Activated CD4-positive, alpha-beta T cell treated with anti-CD3 and anti-CD28 coated beads, Interleukin-2, amount 10 ng/mL, durations not matched to agents 7 days and 5 days (primary cell): Measurements from ENCODE around the gene ATP2B1. TPM values are rescaled to one million over a fixed set of nuclear protein-coding genes. Genes with fewer than 3 reads are reported as not detected.

Experiments used
- CTCF ChIA-PET: fragments of 350-600 bp; sonication (Branson Sonifier 250); formaldehyde crosslinking; loops from one replicate; lab custom pipeline; 2021; ENCODE audit warnings: antibody characterized with exemption; lab: Charles Lee
- POLR2A ChIA-PET: fragments of 350-600 bp; sonication (Branson Sonifier 250); formaldehyde crosslinking; loops from one replicate; lab custom pipeline; 2021; ENCODE audit warnings: antibody characterized with exemption; lab: Charles Lee
- DNase-seq: peaks from one replicate; pipeline ENCODE4 v3.0.0-alpha.2; 2020
- H3K27ac Mint-ChIP-seq: one replicate; pipeline ENCODE4 v1.8.0; 2021; ENCODE audit warnings: mild to moderate bottlenecking, moderate library complexity, mixed read lengths
- H3K27me3 Mint-ChIP-seq: one replicate; pipeline ENCODE4 v1.8.0; 2021; ENCODE audit warnings: mixed read lengths
- H3K36me3 Mint-ChIP-seq: one replicate; pipeline ENCODE4 v1.8.0; 2021; ENCODE audit warnings: low read depth, mixed read lengths
- H3K4me1 Mint-ChIP-seq: one replicate; pipeline ENCODE4 v1.8.0; 2021; ENCODE audit warnings: mixed read lengths
- H3K4me3 Mint-ChIP-seq: one replicate; pipeline ENCODE4 v1.8.0; 2021; ENCODE audit warnings: mild to moderate bottlenecking, moderate library complexity, mixed read lengths
- H3K9me3 Mint-ChIP-seq: one replicate; pipeline ENCODE4 v1.8.0; 2021; ENCODE audit warnings: mixed read lengths
- total RNA-seq, 2 experiments: library from RNA; stranded (reverse); gene quantifications; one replicate each; pipeline ENCODE4 v1.2.3, GENCODE V29; 2021

ATP2B1 gene
- total RNA-seq, 2 experiments from 2014 or later: 24.2 to 26.6 TPM

GRCh38 chr12:89661706-89662330, 46.8 kb downstream of the ATP2B1 start:
- Mint-ChIP-seq H3K4me1 (peaks cover 33% of the 10 kb centered on the region), H3K4me3 (no peak overlapping the region), H3K9me3 (no peaks in the 10 kb centered on the region), H3K27me3 (no peaks in the 10 kb centered on the region), H3K27ac (no peak overlapping the region), H3K36me3 (peaks cover 2% of the 10 kb centered on the region)
- ChIA-PET POLR2A (no interaction called here), CTCF (no interaction called here)
- no peak for DNase-seq

- Mint-ChIP-seq H3K4me1 (peaks cover 11% of the 10 kb centered on the region), H3K4me3 (no peak overlapping the region), H3K27ac (no peak overlapping the region), H3K27me3 (no peaks in the 10 kb centered on the region), H3K9me3 (peaks cover 4% of the 10 kb centered on the region), H3K36me3 (peaks cover 15% of the 10 kb centered on the region)
- CTCF ChIA-PET: interaction anchor here (0.6 kb wide), 1 partner anchor 15 kb away, joined by 4 read pairs; no protein-coding TSS in a partner anchor
- POLR2A ChIA-PET: no interaction called here
- DNase-seq: no peak
These were observed 50.9 kb downstream of the ATP2B1 start for GRCh38 chr12:89657739-89658138.

- Mint-ChIP-seq H3K4me3 (no peak overlapping the region), H3K27me3 (no peaks in the 10 kb centered on the region), H3K4me1 (peaks cover 7% of the 10 kb centered on the region), H3K27ac (no peak overlapping the region), H3K9me3 (peaks cover 5% of the 10 kb centered on the region), H3K36me3 (peaks cover 18% of the 10 kb centered on the region)
- DNase-seq: no peak
- POLR2A ChIA-PET: no interaction called here
- CTCF ChIA-PET: no interaction called here
These were observed 51.6 kb downstream of the ATP2B1 start for GRCh38 chr12:89657066-89657465.

GRCh38 chr12:89655841-89656240, 52.8 kb downstream of the ATP2B1 start:
- H3K9me3 Mint-ChIP-seq: peaks cover 7% of the 10 kb centered on the region

GRCh38 chr12:89651192-89651591, 57.4 kb downstream of the ATP2B1 start:
- no peak overlapping the region for H3K27ac Mint-ChIP-seq
- DNase-seq: no peak
- peaks cover 5% of the 10 kb centered on the region for H3K4me1 Mint-ChIP-seq
- POLR2A ChIA-PET: no interaction called here
- CTCF ChIA-PET: no interaction called here
- H3K9me3 Mint-ChIP-seq: peaks cover 13% of the 10 kb centered on the region
- no peaks in the 10 kb centered on the region for H3K27me3 Mint-ChIP-seq
- no peak overlapping the region for H3K4me3 Mint-ChIP-seq
- H3K36me3 Mint-ChIP-seq: peaks cover 33% of the 10 kb centered on the region

More at GRCh38 chr12:89655841-89656240, 52.8 kb downstream of the ATP2B1 start:
- Mint-ChIP-seq H3K4me1 (no peaks in the 10 kb centered on the region), H3K27me3 (no peaks in the 10 kb centered on the region), H3K36me3 (peaks cover 24% of the 10 kb centered on the region), H3K27ac (no peak overlapping the region), H3K4me3 (no peak overlapping the region)
- no peak for DNase-seq
- CTCF ChIA-PET: interaction anchor here (1.4 kb wide), 2 partner anchors 13 to 19 kb away, joined by 3 to 7 read pairs; no protein-coding TSS in a partner anchor
- POLR2A ChIA-PET: no interaction called here

- Mint-ChIP-seq H3K4me1 (peaks cover 7% of the 10 kb centered on the region), H3K9me3 (peaks cover 13% of the 10 kb centered on the region), H3K27me3 (no peaks in the 10 kb centered on the region), H3K27ac (no peak overlapping the region), H3K36me3 (peaks cover 30% of the 10 kb centered on the region), H3K4me3 (no peak overlapping the region)
- DNase-seq: no peak
- CTCF ChIA-PET: interaction anchor here (0.9 kb wide), 1 partner anchor 18 kb away, joined by 3 read pairs; no protein-coding TSS in a partner anchor
- POLR2A ChIA-PET: no interaction called here
These were observed 58.4 kb downstream of the ATP2B1 start for GRCh38 chr12:89650239-89650638.

GRCh38 chr12:89649820-89650219, 58.8 kb downstream of the ATP2B1 start:
- no peak for DNase-seq
- POLR2A ChIA-PET: no interaction called here
- H3K4me1 Mint-ChIP-seq: peaks cover 7% of the 10 kb centered on the region
- no peaks in the 10 kb centered on the region for H3K27me3 Mint-ChIP-seq
- H3K4me3 Mint-ChIP-seq: no peak overlapping the region
- H3K9me3 Mint-ChIP-seq: peaks cover 13% of the 10 kb centered on the region
- no peak overlapping the region for H3K27ac Mint-ChIP-seq
- CTCF ChIA-PET: interaction anchor here (0.9 kb wide), 1 partner anchor 19 kb away, joined by 3 read pairs; no protein-coding TSS in a partner anchor
- H3K36me3 Mint-ChIP-seq: peaks cover 26% of the 10 kb centered on the region

- DNase-seq: no peak
- peaks cover 7% of the 10 kb centered on the region for H3K4me1 Mint-ChIP-seq
- ChIA-PET CTCF (interaction anchor here (0.6 kb wide), 1 partner anchor 17 kb away, joined by 3 read pairs; no protein-coding TSS in a partner anchor), POLR2A (no interaction called here)
- H3K27me3 Mint-ChIP-seq: no peaks in the 10 kb centered on the region
- no peak overlapping the region for H3K4me3 Mint-ChIP-seq
- peaks cover 24% of the 10 kb centered on the region for H3K36me3 Mint-ChIP-seq
- no peak overlapping the region for H3K27ac Mint-ChIP-seq
- peaks cover 13% of the 10 kb centered on the region for H3K9me3 Mint-ChIP-seq
These were observed 59.5 kb downstream of the ATP2B1 start for GRCh38 chr12:89649139-89649538.

- Mint-ChIP-seq H3K4me1 (peaks cover 7% of the 10 kb centered on the region), H3K4me3 (no peak overlapping the region), H3K9me3 (peaks cover 9% of the 10 kb centered on the region), H3K27ac (no peak overlapping the region), H3K27me3 (no peaks in the 10 kb centered on the region), H3K36me3 (peaks cover 24% of the 10 kb centered on the region)
- ChIA-PET CTCF (interaction anchor here (0.6 kb wide), 2 partner anchors 17 to 51 kb away, joined by 3 read pairs; no protein-coding TSS in a partner anchor), POLR2A (no interaction called here)
- DNase-seq: no peak
These were observed 60.3 kb downstream of the ATP2B1 start for GRCh38 chr12:89648211-89648930.

- peaks cover 35% of the 10 kb centered on the region for H3K36me3 Mint-ChIP-seq
- H3K27ac Mint-ChIP-seq: no peak overlapping the region
- H3K4me3 Mint-ChIP-seq: no peak overlapping the region
- no peak for DNase-seq
- no peaks in the 10 kb centered on the region for H3K27me3 Mint-ChIP-seq
- H3K9me3 Mint-ChIP-seq: peaks cover 4% of the 10 kb centered on the region
- peaks cover 7% of the 10 kb centered on the region for H3K4me1 Mint-ChIP-seq
- POLR2A ChIA-PET: no interaction called here
- CTCF ChIA-PET: no interaction called here
These were observed 63.2 kb downstream of the ATP2B1 start for GRCh38 chr12:89645434-89645833.

- Mint-ChIP-seq H3K27me3 (no peaks in the 10 kb centered on the region), H3K36me3 (peaks cover 31% of the 10 kb centered on the region), H3K27ac (no peak overlapping the region), H3K4me3 (no peak overlapping the region), H3K9me3 (peaks cover 2% of the 10 kb centered on the region), H3K4me1 (peaks cover 2% of the 10 kb centered on the region)
- DNase-seq: no peak
- CTCF ChIA-PET: no interaction called here
- POLR2A ChIA-PET: no interaction called here
These were observed 65.7 kb downstream of the ATP2B1 start for GRCh38 chr12:89642959-89643358.

GRCh38 chr12:89636776-89637160, 71.9 kb downstream of the ATP2B1 start:
- no peak for DNase-seq
- no peak overlapping the region for H3K27ac Mint-ChIP-seq
- peaks cover 2% of the 10 kb centered on the region for H3K9me3 Mint-ChIP-seq
- H3K4me1 Mint-ChIP-seq: peaks cover 7% of the 10 kb centered on the region
- ChIA-PET POLR2A (no interaction called here), CTCF (interaction anchor here (0.8 to 1.1 kb wide), 2 partner anchors 19 to 379 kb away, joined by 3 to 7 read pairs; no protein-coding TSS in a partner anchor)
- peaks cover 45% of the 10 kb centered on the region for H3K36me3 Mint-ChIP-seq
- H3K27me3 Mint-ChIP-seq: no peaks in the 10 kb centered on the region
- no peak overlapping the region for H3K4me3 Mint-ChIP-seq
